Peyer's patch (tissue), 4 donors: ENCODE data around the gene AP2B1. TPM values are rescaled to one million over a fixed set of nuclear protein-coding genes. Genes with fewer than 3 reads are reported as not detected.

Experiments
- DNase-seq, 3 donors: peaks; one replicate each; pipeline ENCODE4 v3.0.0-alpha.2; 2017 to 2019
- H3K27ac ChIP-seq, 4 donors: fragments of 200-600 bp; sonication (generic); one replicate each; pipeline ENCODE4 v1.5.1; 2016 to 2019
- H3K27me3 ChIP-seq, 2 donors: fragments of 200-600 bp; sonication (generic); one replicate each; pipeline ENCODE4 v1.5.1; 2019
- H3K36me3 ChIP-seq, 3 donors: fragments of 200-600 bp; sonication (generic); one replicate each; pipeline ENCODE4 v1.5.1; 2016 to 2019
- H3K4me1 ChIP-seq, 4 donors: fragments of 200-600 bp; sonication (generic); one replicate each; pipeline ENCODE4 v1.5.1; 2016 to 2019
- H3K4me3 ChIP-seq, 4 donors: fragments of 200-600 bp; sonication (generic); 1 replicate in 3 of 4; 2 replicates in 1 of 4; pipeline ENCODE4 v1.5.1; 2016 to 2019; ENCODE audit warnings: mild to moderate bottlenecking in 1 of 4
- H3K9me3 ChIP-seq, 4 donors: fragments of 200-600 bp; sonication (generic); one replicate each; pipeline ENCODE4 v1.5.1; 2016 to 2019; ENCODE audit warnings: mild to moderate bottlenecking in 1 of 4
- POLR2A ChIP-seq, 2 donors: fragments of 450-650 bp; IDR thresholded peaks; one replicate each; pipeline ENCODE4 v1.5.1; 2017; ENCODE audit warnings: antibody characterized with exemption in 2 of 2, mild to moderate bottlenecking in 2 of 2, moderate library complexity in 2 of 2
- total RNA-seq, 4 donors: library from RNA; depleted of rRNA; stranded (reverse); fragments of >200 nt; gene quantifications; one replicate each; pipeline ENCODE4 v1.1.0, GENCODE V29; 2016
- TF ChIP-seq, protein P1 (sequence below), 6 experiments: fragments of 450-650 bp in 4 of 6; fragments of 200-600 bp in 2 of 6; sonication (generic) in 1 of 6; IDR thresholded peaks; one replicate each; pipeline ENCODE4 v1.5.1; 2017 to 2019; ENCODE audit warnings: antibody characterized with exemption in 6 of 6, mild to moderate bottlenecking in 3 of 6, moderate library complexity in 1 of 6

AP2B1 gene
- total RNA-seq, 4 donors from 2014 or later = 46.2 to 75.3 (median 66.6) TPM

DNA sequence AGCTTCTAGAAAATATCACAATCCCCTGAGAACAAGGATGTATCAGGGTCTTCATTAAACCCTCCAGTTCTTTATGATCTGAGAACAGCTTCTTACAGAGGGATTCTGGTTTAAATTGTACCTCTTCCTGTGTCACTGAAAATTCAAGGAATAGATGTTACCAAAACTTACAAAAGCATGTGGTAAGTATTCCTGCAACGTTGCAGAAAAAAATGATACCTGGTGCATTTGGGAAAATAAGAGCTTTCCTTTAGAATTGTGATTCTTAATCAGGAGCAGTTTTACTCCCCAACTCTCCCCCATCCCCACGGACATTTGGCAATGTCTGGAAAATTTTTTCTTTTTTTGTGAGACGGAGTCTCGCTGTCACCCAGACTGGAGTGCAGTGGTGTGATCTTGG lies 33.8 kb upstream of the AP2B1 start:
- no peaks in the 10 kb centered on the region for H3K36me3 ChIP-seq
- H3K27me3 ChIP-seq = no peaks in the 10 kb centered on the region
- no peaks in the 10 kb centered on the region for H3K4me1 ChIP-seq
- H3K27ac ChIP-seq = no peak overlapping the region
- no peak overlapping the region for H3K4me3 ChIP-seq
- TF ChIP-seq, protein P1, sequence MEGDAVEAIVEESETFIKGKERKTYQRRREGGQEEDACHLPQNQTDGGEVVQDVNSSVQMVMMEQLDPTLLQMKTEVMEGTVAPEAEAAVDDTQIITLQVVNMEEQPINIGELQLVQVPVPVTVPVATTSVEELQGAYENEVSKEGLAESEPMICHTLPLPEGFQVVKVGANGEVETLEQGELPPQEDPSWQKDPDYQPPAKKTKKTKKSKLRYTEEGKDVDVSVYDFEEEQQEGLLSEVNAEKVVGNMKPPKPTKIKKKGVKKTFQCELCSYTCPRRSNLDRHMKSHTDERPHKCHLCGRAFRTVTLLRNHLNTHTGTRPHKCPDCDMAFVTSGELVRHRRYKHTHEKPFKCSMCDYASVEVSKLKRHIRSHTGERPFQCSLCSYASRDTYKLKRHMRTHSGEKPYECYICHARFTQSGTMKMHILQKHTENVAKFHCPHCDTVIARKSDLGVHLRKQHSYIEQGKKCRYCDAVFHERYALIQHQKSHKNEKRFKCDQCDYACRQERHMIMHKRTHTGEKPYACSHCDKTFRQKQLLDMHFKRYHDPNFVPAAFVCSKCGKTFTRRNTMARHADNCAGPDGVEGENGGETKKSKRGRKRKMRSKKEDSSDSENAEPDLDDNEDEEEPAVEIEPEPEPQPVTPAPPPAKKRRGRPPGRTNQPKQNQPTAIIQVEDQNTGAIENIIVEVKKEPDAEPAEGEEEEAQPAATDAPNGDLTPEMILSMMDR (IDR thresholded peaks at IDR 0.05) = no peak
- no peak for TF ChIP-seq POLR2A (IDR thresholded peaks at IDR 0.05)
- no peaks in the 10 kb centered on the region for H3K9me3 ChIP-seq
- DNase-seq = no peak

GRCh38 chr17:35554668-35555067 lies 32.5 kb upstream of the AP2B1 start:
- no peak overlapping the region for H3K4me3 ChIP-seq
- DNase-seq = no peak
- H3K27me3 ChIP-seq = no peaks in the 10 kb centered on the region
- H3K4me1 ChIP-seq = no peaks in the 10 kb centered on the region
- no peaks in the 10 kb centered on the region for H3K36me3 ChIP-seq
- no peaks in the 10 kb centered on the region for H3K9me3 ChIP-seq
- TF ChIP-seq POLR2A (IDR thresholded peaks at IDR 0.05) = no peak
- TF ChIP-seq, protein P1 (IDR thresholded peaks at IDR 0.05) = no peak
- no peak overlapping the region for H3K27ac ChIP-seq

DNA sequence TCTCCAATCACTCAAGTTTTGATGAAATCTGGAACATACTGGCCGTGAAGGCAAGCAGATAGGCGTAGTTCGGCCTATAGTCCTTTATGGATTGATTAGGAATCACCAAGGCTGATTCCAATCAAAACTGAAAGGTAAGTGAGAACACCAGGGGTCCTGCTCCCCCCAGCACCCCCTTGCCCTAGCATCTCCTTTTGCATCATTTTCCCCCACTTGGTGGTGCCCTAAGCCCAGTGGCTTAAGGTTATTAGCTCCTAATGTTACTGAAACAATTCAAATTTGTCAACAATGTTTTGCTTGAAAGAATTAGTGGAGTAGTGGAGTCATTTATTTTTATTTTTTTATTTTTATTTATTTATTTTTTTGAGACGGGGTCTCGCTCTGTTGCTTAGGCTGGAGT lies 31.4 kb upstream of the AP2B1 start:
- Histone ChIP-seq H3K4me3 (no peak overlapping the region), H3K27ac (no peak overlapping the region), H3K4me1 (peaks cover 0 to 4% (median 0%) of the 10 kb centered on the region in 4 donors), H3K36me3 (no peaks in the 10 kb centered on the region), H3K9me3 (no peaks in the 10 kb centered on the region), H3K27me3 (no peaks in the 10 kb centered on the region)
- TF ChIP-seq, protein P1 (IDR thresholded peaks at IDR 0.05) = peak in 1 of 6 experiments; percentile 18
- no peak for TF ChIP-seq POLR2A (IDR thresholded peaks at IDR 0.05)
- no peak for DNase-seq

- H3K4me3 ChIP-seq = no peak overlapping the region
Observed at GRCh38 chr17:35557353-35557752, 29.8 kb upstream of the AP2B1 start.

GRCh38 chr17:35559495-35560210 lies 27.5 kb upstream of the AP2B1 start:
- H3K36me3 ChIP-seq = no peaks in the 10 kb centered on the region
- H3K4me1 ChIP-seq = peaks cover 0 to 4% (median 0%) of the 10 kb centered on the region in 4 donors
- DNase-seq = no peak
- no peaks in the 10 kb centered on the region for H3K9me3 ChIP-seq
- no peak overlapping the region for H3K4me3 ChIP-seq
- no peaks in the 10 kb centered on the region for H3K27me3 ChIP-seq
- H3K27ac ChIP-seq = no peak overlapping the region
- no peak for TF ChIP-seq POLR2A (IDR thresholded peaks at IDR 0.05)
- TF ChIP-seq, protein P1 (IDR thresholded peaks at IDR 0.05) = no peak

More at GRCh38 chr17:35557353-35557752, 29.8 kb upstream of the AP2B1 start:
- Histone ChIP-seq H3K27ac (no peak overlapping the region), H3K27me3 (no peaks in the 10 kb centered on the region), H3K4me1 (peaks cover 0 to 4% (median 0%) of the 10 kb centered on the region in 4 donors), H3K9me3 (no peaks in the 10 kb centered on the region), H3K36me3 (no peaks in the 10 kb centered on the region)
- no peak for DNase-seq
- TF ChIP-seq POLR2A (IDR thresholded peaks at IDR 0.05) = no peak
- TF ChIP-seq, protein P1 (IDR thresholded peaks at IDR 0.05) = no peak
